Measurements from ENCODE around the gene RABGAP1L.

- TF ChIP-seq CTCF (IDR thresholded peaks at IDR 0.05), result no peak
- no peak for TF ChIP-seq EZH2phosphoT487 (IDR thresholded peaks at IDR 0.05)
These were observed 52.2 kb downstream of the RABGAP1L start for GRCh38 chr1:174211486-174211885.
